GM23338 (cell line): Measurements from ENCODE around the gene ZNF546. TPM values are rescaled to one million over a fixed set of nuclear protein-coding genes. Genes with fewer than 3 reads are reported as not detected.
A peak's percentile ranks its signal among the peaks of the same experiment; 100 is the strongest.

Experiments
- ATAC-seq: fragments of 200-7000 bp; cut with Tn5 transposase; 3 replicates; pipeline ENCODE4 v1.9.1; 2020
- DNase-seq: peaks from one replicate; pipeline ENCODE4 v3.0.0-alpha.2; 2015; ENCODE audit warnings: low spot score
- H2AFZ ChIP-seq: fragments of 200-600 bp; sonication (generic); 2 replicates; pipeline ENCODE4 v1.8.0; 2016; ENCODE audit warnings: antibody characterized with exemption, mild to moderate bottlenecking, moderate library complexity
- H3F3A ChIP-seq: fragments of 200-600 bp; sonication (generic); replicated peaks from 2 replicates; pipeline ENCODE4 v1.8.0; 2017; ENCODE audit warnings: antibody characterized with exemption, mixed run types, low read depth
- H3K27ac ChIP-seq: fragments of 200-600 bp; sonication (generic); 2 replicates; pipeline ENCODE4 v1.6.1; 2016; ENCODE audit warnings: low read depth
- H3K27me3 ChIP-seq: fragments of 200-600 bp; sonication (generic); 2 replicates; pipeline ENCODE4 v1.8.0; 2016; ENCODE audit warnings: mild to moderate bottlenecking, mixed run types, moderate library complexity; ENCODE audit not compliant: insufficient read depth
- H3K36me3 ChIP-seq: fragments of 200-600 bp; sonication (generic); 2 replicates; pipeline ENCODE4 v1.8.0; 2016; ENCODE audit warnings: mild to moderate bottlenecking; ENCODE audit not compliant: insufficient read depth
- H3K4me1 ChIP-seq: fragments of 200-600 bp; sonication (generic); 2 replicates; pipeline ENCODE4 v1.8.0; 2016; ENCODE audit warnings: mild to moderate bottlenecking, moderate library complexity; ENCODE audit not compliant: insufficient read depth
- H3K4me2 ChIP-seq: fragments of 200-600 bp; sonication (generic); 2 replicates; pipeline ENCODE4 v1.7.1; 2017; ENCODE audit warnings: mixed run types
- H3K4me3 ChIP-seq: fragments of 200-600 bp; sonication (generic); 2 replicates; pipeline ENCODE4 v1.6.1; 2016; ENCODE audit warnings: mixed run types
- H3K79me2 ChIP-seq: fragments of 200-600 bp; sonication (generic); replicated peaks from 2 replicates; pipeline ENCODE4 v1.8.0; 2017; ENCODE audit warnings: mild to moderate bottlenecking; ENCODE audit not compliant: insufficient read depth
- H3K9me2 ChIP-seq: fragments of 200-600 bp; sonication (generic); 2 replicates; pipeline ENCODE4 v1.8.0; 2017; ENCODE audit not compliant: insufficient read depth
- H4K20me1 ChIP-seq: fragments of 200-600 bp; sonication (generic); replicated peaks from 2 replicates; pipeline ENCODE4 v1.8.0; 2017; ENCODE audit warnings: mild to moderate bottlenecking; ENCODE audit not compliant: insufficient read depth
- H3K27ac Mint-ChIP-seq: 2 replicates; pipeline ENCODE4 v1.8.0; 2020; ENCODE audit warnings: inconsistent platforms, mild to moderate bottlenecking, moderate library complexity, mixed read lengths
- H3K27me3 Mint-ChIP-seq: 3 replicates; pipeline ENCODE4 v1.8.0; 2022; ENCODE audit warnings: low read depth, mild to moderate bottlenecking, moderate library complexity, mixed read lengths, inconsistent platforms; ENCODE audit not compliant: insufficient read depth, poor library complexity
- H3K36me3 Mint-ChIP-seq: 3 replicates; pipeline ENCODE4 v1.8.0; 2021; ENCODE audit warnings: low read depth, mild to moderate bottlenecking, inconsistent platforms, moderate library complexity, mixed read lengths
- H3K4me1 Mint-ChIP-seq: 3 replicates; pipeline ENCODE4 v1.8.0; 2020; ENCODE audit warnings: mild to moderate bottlenecking, inconsistent platforms, mixed read lengths
- H3K4me3 Mint-ChIP-seq: 3 replicates; pipeline ENCODE4 v1.8.0; 2021; ENCODE audit warnings: moderate library complexity, mild to moderate bottlenecking, inconsistent platforms, mixed read lengths
- H3K9me3 Mint-ChIP-seq: 3 replicates; pipeline ENCODE4 v1.8.0; 2020; ENCODE audit warnings: moderate library complexity, mild to moderate bottlenecking, inconsistent platforms, mixed read lengths
- CREB1 ChIP-seq: fragments of 250-450 bp; sonication (Bioruptor Pico); IDR thresholded peaks from 2 replicates; pipeline ENCODE4 v1.5.0; 2020; ENCODE audit warnings: low read depth, mild to moderate bottlenecking, moderate library complexity
- EZH2 ChIP-seq: fragments of 200-600 bp; sonication (generic); IDR thresholded peaks from one replicate; pipeline ENCODE4 v1.8.0; 2017; ENCODE audit warnings: antibody characterized with exemption, mild to moderate bottlenecking, low read depth; ENCODE audit not compliant: unreplicated experiment
- EZH2phosphoT487 ChIP-seq: fragments of 200-600 bp; sonication (generic); IDR thresholded peaks from one replicate; pipeline ENCODE4 v1.8.1; 2018; ENCODE audit warnings: antibody characterized with exemption; ENCODE audit not compliant: unreplicated experiment
- JUNB ChIP-seq: IDR thresholded peaks from one replicate; pipeline ENCODE4 v1.6.1; 2016; ENCODE audit warnings: antibody characterized with exemption; ENCODE audit not compliant: unreplicated experiment
- NANOG ChIP-seq: IDR thresholded peaks from 2 replicates; pipeline ENCODE4 v1.6.1; 2016; ENCODE audit warnings: antibody characterized with exemption, borderline replicate concordance
- POLR2AphosphoS5 ChIP-seq: IDR thresholded peaks from 2 replicates; pipeline ENCODE4 v1.6.1; 2016; ENCODE audit warnings: antibody characterized with exemption, low read depth
- STAT1 ChIP-seq: IDR thresholded peaks from one replicate; pipeline ENCODE4 v1.6.1; 2016; ENCODE audit warnings: antibody characterized with exemption; ENCODE audit not compliant: unreplicated experiment
- ZNF114 ChIP-seq: fragments of 250-450 bp; sonication (Bioruptor Pico); IDR thresholded peaks from 2 replicates; pipeline ENCODE4 v1.5.0; 2020; ENCODE audit warnings: mild to moderate bottlenecking, moderate library complexity
- ZNF331 ChIP-seq: fragments of 250-450 bp; sonication (Bioruptor Pico); IDR thresholded peaks from 2 replicates; pipeline ENCODE4 v1.5.0; 2020; ENCODE audit warnings: low read depth, mild to moderate bottlenecking, moderate library complexity
- polyA plus RNA-seq: library from polyadenylated mRNA; unstranded; fragments of >200 nt; fragmentation: Nextera tagmentation; extraction: Ambion mirVana; gene quantifications from 2 replicates; pipeline ENCODE4 v1.2.1, GENCODE V29; 2016
- total RNA-seq: library from RNA; depleted of rRNA; stranded (reverse); fragments of >200 nt; shearing (Covaris generic); gene quantifications from 2 replicates; pipeline ENCODE4 v1.2.3, GENCODE V29; 2014
- TF ChIP-seq, protein P1 (sequence below), 2 experiments: fragments of 200-600 bp in 1 of 2; sonication (generic) in 1 of 2; conservative IDR thresholded peaks; 2 replicates each; pipeline versions ENCODE4 v1.5.1 to v1.6.1; 2016 to 2017; ENCODE audit warnings: antibody characterized with exemption in 2 of 2, low read depth in 2 of 2, mild to moderate bottlenecking in 2 of 2, moderate library complexity in 1 of 2
- TF ChIP-seq, protein P2 (sequence below): IDR thresholded peaks from one replicate; pipeline ENCODE4 v1.6.1; 2018; ENCODE audit warnings: antibody characterized with exemption; ENCODE audit not compliant: unreplicated experiment
- TF ChIP-seq, protein P3 (sequence below): IDR thresholded peaks from 2 replicates; pipeline ENCODE4 v1.6.1; 2016; ENCODE audit warnings: antibody characterized with exemption

The ZNF546 gene
- total and polyA plus RNA-seq, 2 experiments from 2014 or later, result 0.38 to 0.95 TPM

- TF ChIP-seq ZNF114 (no peak), NANOG (no peak), ZNF331 (no peak), POLR2AphosphoS5 (no peak), EZH2phosphoT487 (no peak), JUNB (no peak), STAT1 (no peak), EZH2 (no peak)
- TF ChIP-seq, protein P1, sequence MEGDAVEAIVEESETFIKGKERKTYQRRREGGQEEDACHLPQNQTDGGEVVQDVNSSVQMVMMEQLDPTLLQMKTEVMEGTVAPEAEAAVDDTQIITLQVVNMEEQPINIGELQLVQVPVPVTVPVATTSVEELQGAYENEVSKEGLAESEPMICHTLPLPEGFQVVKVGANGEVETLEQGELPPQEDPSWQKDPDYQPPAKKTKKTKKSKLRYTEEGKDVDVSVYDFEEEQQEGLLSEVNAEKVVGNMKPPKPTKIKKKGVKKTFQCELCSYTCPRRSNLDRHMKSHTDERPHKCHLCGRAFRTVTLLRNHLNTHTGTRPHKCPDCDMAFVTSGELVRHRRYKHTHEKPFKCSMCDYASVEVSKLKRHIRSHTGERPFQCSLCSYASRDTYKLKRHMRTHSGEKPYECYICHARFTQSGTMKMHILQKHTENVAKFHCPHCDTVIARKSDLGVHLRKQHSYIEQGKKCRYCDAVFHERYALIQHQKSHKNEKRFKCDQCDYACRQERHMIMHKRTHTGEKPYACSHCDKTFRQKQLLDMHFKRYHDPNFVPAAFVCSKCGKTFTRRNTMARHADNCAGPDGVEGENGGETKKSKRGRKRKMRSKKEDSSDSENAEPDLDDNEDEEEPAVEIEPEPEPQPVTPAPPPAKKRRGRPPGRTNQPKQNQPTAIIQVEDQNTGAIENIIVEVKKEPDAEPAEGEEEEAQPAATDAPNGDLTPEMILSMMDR (conservative IDR thresholded peaks at IDR 0.05; ENCODE audit: low read depth in 2 of 2), result no peak
- TF ChIP-seq, protein P2, sequence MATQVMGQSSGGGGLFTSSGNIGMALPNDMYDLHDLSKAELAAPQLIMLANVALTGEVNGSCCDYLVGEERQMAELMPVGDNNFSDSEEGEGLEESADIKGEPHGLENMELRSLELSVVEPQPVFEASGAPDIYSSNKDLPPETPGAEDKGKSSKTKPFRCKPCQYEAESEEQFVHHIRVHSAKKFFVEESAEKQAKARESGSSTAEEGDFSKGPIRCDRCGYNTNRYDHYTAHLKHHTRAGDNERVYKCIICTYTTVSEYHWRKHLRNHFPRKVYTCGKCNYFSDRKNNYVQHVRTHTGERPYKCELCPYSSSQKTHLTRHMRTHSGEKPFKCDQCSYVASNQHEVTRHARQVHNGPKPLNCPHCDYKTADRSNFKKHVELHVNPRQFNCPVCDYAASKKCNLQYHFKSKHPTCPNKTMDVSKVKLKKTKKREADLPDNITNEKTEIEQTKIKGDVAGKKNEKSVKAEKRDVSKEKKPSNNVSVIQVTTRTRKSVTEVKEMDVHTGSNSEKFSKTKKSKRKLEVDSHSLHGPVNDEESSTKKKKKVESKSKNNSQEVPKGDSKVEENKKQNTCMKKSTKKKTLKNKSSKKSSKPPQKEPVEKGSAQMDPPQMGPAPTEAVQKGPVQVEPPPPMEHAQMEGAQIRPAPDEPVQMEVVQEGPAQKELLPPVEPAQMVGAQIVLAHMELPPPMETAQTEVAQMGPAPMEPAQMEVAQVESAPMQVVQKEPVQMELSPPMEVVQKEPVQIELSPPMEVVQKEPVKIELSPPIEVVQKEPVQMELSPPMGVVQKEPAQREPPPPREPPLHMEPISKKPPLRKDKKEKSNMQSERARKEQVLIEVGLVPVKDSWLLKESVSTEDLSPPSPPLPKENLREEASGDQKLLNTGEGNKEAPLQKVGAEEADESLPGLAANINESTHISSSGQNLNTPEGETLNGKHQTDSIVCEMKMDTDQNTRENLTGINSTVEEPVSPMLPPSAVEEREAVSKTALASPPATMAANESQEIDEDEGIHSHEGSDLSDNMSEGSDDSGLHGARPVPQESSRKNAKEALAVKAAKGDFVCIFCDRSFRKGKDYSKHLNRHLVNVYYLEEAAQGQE, result no peak
Measured at GRCh38 chr19:40055049-40055448, 58.2 kb downstream of the ZNF546 start (continued).

- Histone ChIP-seq H3K4me2 (peak within 1 kb of the TSS; percentile 79), H3K79me2 (peaks cover 50% of the 10 kb centered on the region), H3K4me3 (peak within 1 kb of the TSS; percentile 76), H3K36me3 (no peaks in the 10 kb centered on the region), H3F3A (no peaks in the 10 kb centered on the region), H3K27ac (no peak within 1 kb of the TSS), H3K27me3 (no peaks in the 10 kb centered on the region), H3K4me1 (peaks cover 10% of the 10 kb centered on the region; the same call in 1 of the 2 replicates), H4K20me1 (peaks cover 8% of the 10 kb centered on the region), H3K9me2 (no peaks in the 10 kb centered on the region; the same call in 1 of the 2 replicates), H2AFZ (peak within 1 kb of the TSS; percentile 86)
- Mint-ChIP-seq H3K27me3 (peaks cover 13% of the 10 kb centered on the region), H3K27ac (peak within 1 kb of the TSS; percentile 90), H3K4me1 (peaks cover 13% of the 10 kb centered on the region), H3K36me3 (peaks cover 21% of the 10 kb centered on the region; the same call in 2 of the 3 replicates), H3K9me3 (peaks cover 41% of the 10 kb centered on the region), H3K4me3 (peak within 1 kb of the TSS; percentile 100)
- ATAC-seq, result peak; percentile 100
- peak; percentile 83 for DNase-seq
- TF ChIP-seq, protein P2, result no peak
- TF ChIP-seq EZH2phosphoT487, result no peak
- peak; percentile 88 for TF ChIP-seq POLR2AphosphoS5
- no peak for TF ChIP-seq JUNB
- TF ChIP-seq ZNF114, result no peak
- TF ChIP-seq, protein P3, sequence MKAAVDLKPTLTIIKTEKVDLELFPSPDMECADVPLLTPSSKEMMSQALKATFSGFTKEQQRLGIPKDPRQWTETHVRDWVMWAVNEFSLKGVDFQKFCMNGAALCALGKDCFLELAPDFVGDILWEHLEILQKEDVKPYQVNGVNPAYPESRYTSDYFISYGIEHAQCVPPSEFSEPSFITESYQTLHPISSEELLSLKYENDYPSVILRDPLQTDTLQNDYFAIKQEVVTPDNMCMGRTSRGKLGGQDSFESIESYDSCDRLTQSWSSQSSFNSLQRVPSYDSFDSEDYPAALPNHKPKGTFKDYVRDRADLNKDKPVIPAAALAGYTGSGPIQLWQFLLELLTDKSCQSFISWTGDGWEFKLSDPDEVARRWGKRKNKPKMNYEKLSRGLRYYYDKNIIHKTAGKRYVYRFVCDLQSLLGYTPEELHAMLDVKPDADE, result peak; percentile 86
- no peak for TF ChIP-seq CREB1
- no peak for TF ChIP-seq EZH2
Measured at GRCh38 chr19:40055832-40056504, 59.1 kb downstream of the ZNF546 start, which contains the start of gene ZNF780B. ZNF780B (minus strand) TSS chr19:40056231; CDS start chr19:40050332, 5,899 bp downstream.
